Trophoblast cell (in vitro differentiated cells and primary cell): ENCODE data around the gene PRR12.

Experiments
- DNase-seq, 2 donors: peaks; one replicate each; pipeline ENCODE4 v3.0.0-alpha.2; 2016
- H2AFZ ChIP-seq: 2 replicates; pipeline ENCODE4 v1.6.1; 2013; ENCODE audit warnings: low read length, moderate library complexity, mild to moderate bottlenecking; ENCODE audit not compliant: insufficient read depth, poor library complexity
- H2AK5ac ChIP-seq: 2 replicates; pipeline ENCODE4 v1.6.1; 2013; ENCODE audit warnings: mild to moderate bottlenecking, low read length
- H2BK120ac ChIP-seq: 2 replicates; pipeline ENCODE4 v1.6.1; 2013; ENCODE audit warnings: low read length, mild to moderate bottlenecking, moderate library complexity; ENCODE audit not compliant: insufficient read depth, poor library complexity
- H2BK12ac ChIP-seq: 2 replicates; pipeline ENCODE4 v1.6.1; 2013; ENCODE audit warnings: mild to moderate bottlenecking, low read length, moderate library complexity
- H2BK5ac ChIP-seq: 2 replicates; pipeline ENCODE4 v1.6.1; 2013; ENCODE audit warnings: low read length, low read depth, moderate library complexity, mild to moderate bottlenecking; ENCODE audit not compliant: poor library complexity
- H3K14ac ChIP-seq: 2 replicates; pipeline ENCODE4 v1.6.1; 2013; ENCODE audit warnings: mild to moderate bottlenecking, low read length
- H3K18ac ChIP-seq: 2 replicates; pipeline ENCODE4 v1.6.1; 2013; ENCODE audit warnings: mild to moderate bottlenecking, low read length
- H3K23ac ChIP-seq: 2 replicates; pipeline ENCODE4 v1.6.1; 2013; ENCODE audit warnings: low read length
- H3K27ac ChIP-seq: 2 replicates; pipeline ENCODE4 v1.5.1; 2013; ENCODE audit warnings: low read depth, mild to moderate bottlenecking, inconsistent platforms, low read length, moderate library complexity
- H3K27me3 ChIP-seq: 2 replicates; pipeline ENCODE4 v1.6.1; 2013; ENCODE audit warnings: inconsistent platforms, mild to moderate bottlenecking, low read length, moderate library complexity; ENCODE audit not compliant: insufficient read depth
- H3K36me3 ChIP-seq, 2 experiments: 1 replicate in 1 of 2; 2 replicates in 1 of 2; pipeline ENCODE4 v1.6.1; 2013; ENCODE audit warnings: low read length in 2 of 2, mild to moderate bottlenecking in 2 of 2, moderate library complexity in 1 of 2; ENCODE audit not compliant: insufficient read depth in 2 of 2, control insufficient read depth in 1 of 2
- H3K4ac ChIP-seq: 2 replicates; pipeline ENCODE4 v1.6.1; 2013; ENCODE audit warnings: low read depth, mild to moderate bottlenecking, low read length, moderate library complexity
- H3K4me1 ChIP-seq, 2 experiments: 1 replicate in 1 of 2; 2 replicates in 1 of 2; pipeline ENCODE4 v1.6.1; 2013; ENCODE audit warnings: low read length in 2 of 2, mild to moderate bottlenecking in 2 of 2, moderate library complexity in 1 of 2; ENCODE audit not compliant: insufficient read depth in 2 of 2, control insufficient read depth in 1 of 2
- H3K4me2 ChIP-seq: 2 replicates; pipeline ENCODE4 v1.6.1; 2013; ENCODE audit warnings: inconsistent platforms, mild to moderate bottlenecking, low read length, moderate library complexity
- H3K4me3 ChIP-seq: 2 replicates; pipeline ENCODE4 v1.5.1; 2013; ENCODE audit warnings: mild to moderate bottlenecking, low read depth, low read length, inconsistent platforms
- H3K79me1 ChIP-seq: one replicate; pipeline ENCODE4 v1.6.1; 2013; ENCODE audit warnings: low read length
- H3K79me2 ChIP-seq: 2 replicates; pipeline ENCODE4 v1.6.1; 2013; ENCODE audit warnings: low read length, mild to moderate bottlenecking; ENCODE audit not compliant: control insufficient read depth, insufficient read depth, poor library complexity
- H3K9ac ChIP-seq: 2 replicates; pipeline ENCODE4 v1.6.1; 2013; ENCODE audit warnings: mild to moderate bottlenecking, low read length
- H3K9me3 ChIP-seq: 2 replicates; pipeline ENCODE4 v1.6.1; 2013; ENCODE audit warnings: low read depth, mild to moderate bottlenecking, control low read depth, inconsistent platforms, low read length; ENCODE audit not compliant: insufficient read depth
- H4K12ac ChIP-seq: 2 replicates; pipeline ENCODE4 v1.6.1; 2013; ENCODE audit warnings: low read depth, mild to moderate bottlenecking, low read length, moderate library complexity
- H4K8ac ChIP-seq: 2 replicates; pipeline ENCODE4 v1.6.1; 2013; ENCODE audit warnings: low read depth, mild to moderate bottlenecking, low read length, moderate library complexity
- H4K91ac ChIP-seq: one replicate; pipeline ENCODE4 v1.6.1; 2013; ENCODE audit warnings: low read depth, mild to moderate bottlenecking, low read length, moderate library complexity
- WGBS: extraction: QIAGEN DNeasy Blood & Tissue Kit; methylation state at CpG from one replicate; pipeline ENCODE4 v1.1.7; 2013; ENCODE audit warnings: missing lambda C conversion rate; ENCODE audit not compliant: insufficient read length, insufficient coverage; ENCODE audit errors: extremely low coverage; 5-methylcytosine and 5-hydroxymethylcytosine counted together

Gene PRR12

GRCh38 chr19:49646586-49646985 lies 55.6 kb downstream of the PRR12 start:
- peaks cover 56% of the 10 kb centered on the region in 2 experiments for H3K36me3 ChIP-seq
- no peak for DNase-seq
- H4K91ac ChIP-seq: no peak overlapping the region
- H3K9ac ChIP-seq: no peak overlapping the region
- H3K4ac ChIP-seq: no peak overlapping the region
- H3K79me1 ChIP-seq: peaks cover 5% of the 10 kb centered on the region
- H3K4me1 ChIP-seq: peaks cover 0 to 7% of the 10 kb centered on the region in 2 experiments
- no peak overlapping the region for H3K4me2 ChIP-seq
- H2BK12ac ChIP-seq: no peak overlapping the region
- peaks cover 13% of the 10 kb centered on the region for H3K79me2 ChIP-seq
- no peak overlapping the region for H2AFZ ChIP-seq
- no peak overlapping the region for H2BK120ac ChIP-seq
- no peak overlapping the region for H4K8ac ChIP-seq
- no peaks in the 10 kb centered on the region for H3K27me3 ChIP-seq
- no peak overlapping the region for H2BK5ac ChIP-seq
- H3K23ac ChIP-seq: no peak overlapping the region
- H4K12ac ChIP-seq: no peak overlapping the region
- H3K14ac ChIP-seq: no peak overlapping the region
- H3K4me3 ChIP-seq: no peak overlapping the region
- H3K27ac ChIP-seq: no peak overlapping the region
- H2AK5ac ChIP-seq: no peak overlapping the region
- WGBS: no CpG with 5 or more reads among the region's 17 CpGs
- no peak overlapping the region for H3K18ac ChIP-seq
- no peaks in the 10 kb centered on the region for H3K9me3 ChIP-seq

- no CpG with 5 or more reads among the region's 72 CpGs for WGBS
- H3K23ac ChIP-seq: no peak overlapping the region
- no peak overlapping the region for H4K12ac ChIP-seq
- H3K79me1 ChIP-seq: no peaks in the 10 kb centered on the region
- no peak overlapping the region for H3K4ac ChIP-seq
- DNase-seq: no peak
- H3K9ac ChIP-seq: no peak overlapping the region
- no peak overlapping the region for H2BK12ac ChIP-seq
- no peak overlapping the region for H2BK120ac ChIP-seq
- H3K27me3 ChIP-seq: no peaks in the 10 kb centered on the region
- H3K79me2 ChIP-seq: no peaks in the 10 kb centered on the region
- peaks cover 2% of the 10 kb centered on the region for H3K9me3 ChIP-seq
- no peak overlapping the region for H2BK5ac ChIP-seq
- H3K4me3 ChIP-seq: no peak overlapping the region
- no peak overlapping the region for H2AK5ac ChIP-seq
- no peak overlapping the region for H2AFZ ChIP-seq
- H4K91ac ChIP-seq: no peak overlapping the region
- H3K14ac ChIP-seq: no peak overlapping the region
- H3K27ac ChIP-seq: no peak overlapping the region
- H4K8ac ChIP-seq: no peak overlapping the region
- no peaks in the 10 kb centered on the region for H3K4me1 ChIP-seq
- no peak overlapping the region for H3K18ac ChIP-seq
- H3K36me3 ChIP-seq: peaks cover 82 to 83% of the 10 kb centered on the region in 2 experiments
- no peak overlapping the region for H3K4me2 ChIP-seq
Observed at GRCh38 chr19:49651029-49651819, 60.2 kb downstream of the PRR12 start.

DNA sequence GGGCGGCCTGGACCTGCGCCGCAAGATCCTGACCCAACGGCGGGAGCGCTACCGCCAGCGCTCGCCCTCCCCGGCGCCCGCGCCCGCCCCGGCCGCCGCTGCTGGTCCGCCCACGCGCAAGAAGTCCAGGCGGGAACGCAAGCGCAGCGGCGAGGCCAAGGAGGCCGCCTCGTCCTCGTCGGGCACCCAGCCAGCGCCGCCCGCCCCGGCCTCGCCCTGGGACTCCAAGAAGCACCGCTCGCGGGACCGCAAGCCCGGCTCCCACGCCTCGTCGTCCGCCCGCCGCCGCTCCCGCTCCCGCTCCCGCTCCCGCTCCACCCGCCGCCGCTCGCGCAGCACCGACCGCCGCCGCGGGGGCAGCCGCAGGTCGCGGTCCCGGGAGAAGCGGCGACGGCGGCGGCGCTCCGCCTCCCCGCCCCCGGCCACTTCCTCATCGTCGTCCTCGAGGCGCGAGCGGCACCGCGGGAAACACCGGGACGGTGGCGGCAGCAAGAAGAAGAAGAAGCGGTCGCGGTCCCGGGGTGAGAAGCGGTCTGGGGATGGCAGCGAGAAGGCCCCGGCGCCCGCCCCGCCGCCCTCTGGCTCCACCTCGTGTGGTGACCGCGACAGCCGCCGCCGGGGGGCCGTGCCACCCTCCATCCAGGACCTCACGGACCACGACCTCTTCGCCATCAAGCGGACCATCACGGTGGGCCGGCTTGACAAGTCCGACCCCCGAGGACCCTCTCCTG lies 61.0 kb downstream of the PRR12 start:
- H4K91ac ChIP-seq: no peak overlapping the region
- H3K4me2 ChIP-seq: no peak overlapping the region
- DNase-seq: no peak
- H3K18ac ChIP-seq: no peak overlapping the region
- no peaks in the 10 kb centered on the region for H3K27me3 ChIP-seq
- H3K14ac ChIP-seq: no peak overlapping the region
- H3K9me3 ChIP-seq: peaks cover 2% of the 10 kb centered on the region
- H2BK12ac ChIP-seq: no peak overlapping the region
- no peak overlapping the region for H2BK5ac ChIP-seq
- H3K27ac ChIP-seq: no peak overlapping the region
- H3K9ac ChIP-seq: no peak overlapping the region
- no CpG with 5 or more reads among the region's 110 CpGs for WGBS
- no peaks in the 10 kb centered on the region for H3K4me1 ChIP-seq
- no peak overlapping the region for H2BK120ac ChIP-seq
- no peak overlapping the region for H4K12ac ChIP-seq
- H3K4me3 ChIP-seq: no peak overlapping the region
- H3K79me1 ChIP-seq: no peaks in the 10 kb centered on the region
- no peak overlapping the region for H4K8ac ChIP-seq
- H3K36me3 ChIP-seq: peaks cover 82 to 83% of the 10 kb centered on the region in 2 experiments
- H2AFZ ChIP-seq: no peak overlapping the region
- no peaks in the 10 kb centered on the region for H3K79me2 ChIP-seq
- H2AK5ac ChIP-seq: no peak overlapping the region
- no peak overlapping the region for H3K4ac ChIP-seq
- H3K23ac ChIP-seq: no peak overlapping the region

DNA sequence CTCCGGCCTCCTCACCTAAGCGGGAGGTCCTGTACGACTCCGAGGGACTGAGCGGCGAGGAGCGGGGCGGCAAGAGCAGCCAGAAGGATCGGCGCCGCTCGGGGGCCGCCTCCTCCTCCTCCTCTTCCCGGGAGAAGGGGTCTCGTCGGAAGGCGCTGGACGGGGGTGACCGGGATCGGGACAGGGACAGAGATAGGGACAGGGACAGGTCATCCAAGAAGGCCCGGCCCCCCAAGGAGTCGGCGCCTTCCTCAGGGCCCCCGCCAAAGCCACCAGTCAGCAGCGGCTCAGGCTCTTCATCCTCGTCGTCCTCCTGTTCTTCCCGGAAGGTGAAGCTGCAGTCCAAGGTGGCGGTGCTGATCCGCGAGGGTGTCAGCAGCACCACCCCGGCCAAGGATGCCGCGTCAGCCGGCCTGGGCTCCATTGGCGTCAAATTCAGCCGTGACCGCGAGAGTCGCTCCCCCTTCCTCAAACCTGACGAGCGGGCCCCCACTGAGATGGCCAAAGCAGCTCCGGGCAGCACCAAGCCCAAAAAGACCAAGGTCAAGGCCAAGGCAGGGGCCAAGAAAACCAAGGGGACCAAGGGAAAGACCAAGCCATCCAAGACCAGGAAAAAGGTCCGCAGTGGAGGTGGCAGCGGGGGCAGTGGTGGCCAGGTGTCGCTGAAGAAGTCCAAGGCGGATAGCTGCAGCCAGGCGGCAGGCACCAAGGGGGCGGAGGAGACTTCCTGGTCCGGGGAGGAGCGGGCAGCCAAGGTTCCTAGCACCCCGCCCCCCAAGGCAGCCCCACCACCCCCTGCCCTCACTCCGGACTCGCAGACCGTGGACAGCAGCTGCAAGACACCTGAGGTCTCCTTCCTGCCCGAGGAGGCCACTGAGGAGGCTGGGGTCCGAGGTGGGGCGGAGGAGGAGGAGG lies 61.8 kb downstream of the PRR12 start:
- Histone ChIP-seq H2BK5ac (no peak overlapping the region), H2AFZ (no peak overlapping the region), H3K18ac (no peak overlapping the region), H2BK120ac (no peak overlapping the region), H3K27ac (no peak overlapping the region), H3K36me3 (peaks cover 81 to 84% of the 10 kb centered on the region in 2 experiments), H3K23ac (no peak overlapping the region), H3K79me1 (no peaks in the 10 kb centered on the region), H4K91ac (no peak overlapping the region), H3K4me2 (no peak overlapping the region), H4K8ac (no peak overlapping the region), H3K4me1 (no peaks in the 10 kb centered on the region), H3K79me2 (no peaks in the 10 kb centered on the region), H3K4me3 (no peak overlapping the region), H3K27me3 (no peaks in the 10 kb centered on the region), H4K12ac (no peak overlapping the region), H3K9me3 (peaks cover 2% of the 10 kb centered on the region), H3K14ac (no peak overlapping the region), H3K4ac (no peak overlapping the region), H3K9ac (no peak overlapping the region), H2AK5ac (no peak overlapping the region), H2BK12ac (no peak overlapping the region)
- DNase-seq: no peak
- no CpG with 5 or more reads among the region's 58 CpGs for WGBS
